K562 (cell line): ENCODE data around the gene TIPIN.

ENCODE experiments used
- ATF3 ChIP-seq, 2 experiments: fragments of 450-650 bp in 1 of 2; sonication (generic) in 1 of 2; formaldehyde crosslinking in 1 of 2; IDR thresholded peaks in 1 of 2; conservative IDR thresholded peaks in 1 of 2; 2 replicates each; pipeline versions ENCODE4 v1.6.1 to v1.8.1; 2016 to 2023; ENCODE audit warnings: mild to moderate bottlenecking in 2 of 2, moderate library complexity in 2 of 2, inconsistent platforms in 1 of 2, missing genetic modification reagents in 1 of 2
- BDP1 ChIP-seq: IDR thresholded peaks from 3 replicates; pipeline ENCODE4 v1.6.1; 2011; ENCODE audit not compliant: insufficient read length, insufficient read depth
- CHD1 ChIP-seq: fragments of 200-600 bp; sonication (generic); IDR thresholded peaks from one replicate; pipeline ENCODE4 v1.6.1; 2012; ENCODE audit warnings: mild to moderate bottlenecking, moderate library complexity, low read length, inconsistent platforms
- E2F4 ChIP-seq: sonication (generic); formaldehyde crosslinking; IDR thresholded peaks from 2 replicates; pipeline ENCODE4 v1.8.0; 2022; ENCODE audit warnings: mild to moderate bottlenecking, low read depth, missing genetic modification reagents
- EP300 ChIP-seq: IDR thresholded peaks from 2 replicates; pipeline ENCODE4 v1.6.1; 2012; ENCODE audit warnings: low read length, improper control_type of control experiment
- FOSL1 ChIP-seq: fragments of 200-800 bp; sonication (Bioruptor generic); conservative IDR thresholded peaks from 2 replicates; pipeline ENCODE4 v1.6.1; 2016; ENCODE audit warnings: missing genetic modification characterization, missing compliant biosample characterization
- MYC ChIP-seq, 2 experiments: fragments of 250-450 bp in 1 of 2; sonication (Bioruptor Pico) in 1 of 2; IDR thresholded peaks; 2 replicates each; pipeline versions ENCODE4 v1.5.1 to v1.6.1; 2012 to 2021; ENCODE audit warnings: low read depth in 2 of 2, borderline replicate concordance in 1 of 2, improper control_type of control experiment in 1 of 2, low read length in 1 of 2, mild to moderate bottlenecking in 1 of 2, moderate library complexity in 1 of 2
- NFATC3 ChIP-seq: fragments of 450-650 bp; IDR thresholded peaks from 2 replicates; pipeline ENCODE4 v1.6.1; 2017; ENCODE audit warnings: mild to moderate bottlenecking
- NFIC ChIP-seq: fragments of 450-650 bp; IDR thresholded peaks from 2 replicates; pipeline ENCODE4 v1.6.1; 2017; ENCODE audit warnings: mild to moderate bottlenecking, inconsistent platforms
- SREBF2 ChIP-seq: sonication (generic); formaldehyde crosslinking; IDR thresholded peaks from 2 replicates; pipeline ENCODE4 v1.4.0; 2020; ENCODE audit warnings: mild to moderate bottlenecking, missing genetic modification reagents
- ZBTB26 ChIP-seq: fragments of 450-650 bp; formaldehyde crosslinking; IDR thresholded peaks from 2 replicates; pipeline ENCODE4 v1.4.0; 2022; ENCODE audit warnings: missing genetic modification characterization
- TF ChIP-seq, protein P1 (sequence below), 3 experiments: IDR thresholded peaks in 2 of 3; conservative IDR thresholded peaks in 1 of 3; 2 replicates each; pipeline ENCODE4 v1.5.1; 2011 to 2012; ENCODE audit warnings: low read length in 3 of 3, mild to moderate bottlenecking in 3 of 3, control low read depth in 2 of 3, improper control_type of control experiment in 1 of 3, inconsistent platforms in 1 of 3, low read depth in 1 of 3, mixed read lengths in 1 of 3, moderate library complexity in 1 of 3; ENCODE audit not compliant: insufficient read depth in 2 of 3
- TF ChIP-seq, protein P2 (sequence below), 2 experiments: IDR thresholded peaks; 2 replicates each; pipeline ENCODE4 v1.6.1; 2012; ENCODE audit warnings: improper control_type of control experiment in 2 of 2, low read depth in 2 of 2, low read length in 2 of 2, borderline replicate concordance in 1 of 2

DNA sequence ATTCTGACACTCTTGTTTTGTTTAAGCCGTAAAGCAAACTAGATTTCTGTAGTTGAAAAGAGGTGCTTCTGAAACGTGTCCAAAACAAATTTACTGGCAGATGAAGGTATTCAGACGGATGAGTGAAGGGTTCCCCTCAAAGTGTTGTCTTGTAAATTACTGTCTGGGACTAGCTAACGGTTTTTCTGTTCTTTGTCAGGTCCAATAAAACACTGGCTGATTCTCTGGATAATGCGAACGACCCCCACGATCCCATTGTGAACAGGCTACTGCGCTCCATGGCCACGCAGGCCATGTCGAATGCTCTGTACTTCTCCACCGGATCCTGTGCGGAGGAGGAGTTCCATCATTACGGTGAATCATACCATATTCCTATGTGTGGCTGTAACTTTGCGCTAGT lies 27.7 kb downstream of the TIPIN start:
- TF ChIP-seq, protein P1, sequence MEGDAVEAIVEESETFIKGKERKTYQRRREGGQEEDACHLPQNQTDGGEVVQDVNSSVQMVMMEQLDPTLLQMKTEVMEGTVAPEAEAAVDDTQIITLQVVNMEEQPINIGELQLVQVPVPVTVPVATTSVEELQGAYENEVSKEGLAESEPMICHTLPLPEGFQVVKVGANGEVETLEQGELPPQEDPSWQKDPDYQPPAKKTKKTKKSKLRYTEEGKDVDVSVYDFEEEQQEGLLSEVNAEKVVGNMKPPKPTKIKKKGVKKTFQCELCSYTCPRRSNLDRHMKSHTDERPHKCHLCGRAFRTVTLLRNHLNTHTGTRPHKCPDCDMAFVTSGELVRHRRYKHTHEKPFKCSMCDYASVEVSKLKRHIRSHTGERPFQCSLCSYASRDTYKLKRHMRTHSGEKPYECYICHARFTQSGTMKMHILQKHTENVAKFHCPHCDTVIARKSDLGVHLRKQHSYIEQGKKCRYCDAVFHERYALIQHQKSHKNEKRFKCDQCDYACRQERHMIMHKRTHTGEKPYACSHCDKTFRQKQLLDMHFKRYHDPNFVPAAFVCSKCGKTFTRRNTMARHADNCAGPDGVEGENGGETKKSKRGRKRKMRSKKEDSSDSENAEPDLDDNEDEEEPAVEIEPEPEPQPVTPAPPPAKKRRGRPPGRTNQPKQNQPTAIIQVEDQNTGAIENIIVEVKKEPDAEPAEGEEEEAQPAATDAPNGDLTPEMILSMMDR (IDR thresholded peaks at IDR 0.05 in 2 of 3, conservative IDR thresholded peaks at IDR 0.05 in 1 of 3; ENCODE audit: insufficient read depth in 2 of 3, low read depth in 1 of 3, low read length in 3 of 3): no peak
- no peak for TF ChIP-seq CHD1
- TF ChIP-seq, protein P2, sequence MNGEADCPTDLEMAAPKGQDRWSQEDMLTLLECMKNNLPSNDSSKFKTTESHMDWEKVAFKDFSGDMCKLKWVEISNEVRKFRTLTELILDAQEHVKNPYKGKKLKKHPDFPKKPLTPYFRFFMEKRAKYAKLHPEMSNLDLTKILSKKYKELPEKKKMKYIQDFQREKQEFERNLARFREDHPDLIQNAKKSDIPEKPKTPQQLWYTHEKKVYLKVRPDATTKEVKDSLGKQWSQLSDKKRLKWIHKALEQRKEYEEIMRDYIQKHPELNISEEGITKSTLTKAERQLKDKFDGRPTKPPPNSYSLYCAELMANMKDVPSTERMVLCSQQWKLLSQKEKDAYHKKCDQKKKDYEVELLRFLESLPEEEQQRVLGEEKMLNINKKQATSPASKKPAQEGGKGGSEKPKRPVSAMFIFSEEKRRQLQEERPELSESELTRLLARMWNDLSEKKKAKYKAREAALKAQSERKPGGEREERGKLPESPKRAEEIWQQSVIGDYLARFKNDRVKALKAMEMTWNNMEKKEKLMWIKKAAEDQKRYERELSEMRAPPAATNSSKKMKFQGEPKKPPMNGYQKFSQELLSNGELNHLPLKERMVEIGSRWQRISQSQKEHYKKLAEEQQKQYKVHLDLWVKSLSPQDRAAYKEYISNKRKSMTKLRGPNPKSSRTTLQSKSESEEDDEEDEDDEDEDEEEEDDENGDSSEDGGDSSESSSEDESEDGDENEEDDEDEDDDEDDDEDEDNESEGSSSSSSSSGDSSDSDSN (IDR thresholded peaks at IDR 0.05; ENCODE audit: borderline replicate concordance in 1 of 2, low read depth in 2 of 2, low read length in 2 of 2): no peak
- no peak for TF ChIP-seq ZBTB26 (CRISPR knock-in tag)
- TF ChIP-seq ATF3 (IDR thresholded peaks at IDR 0.05): no peak
- TF ChIP-seq ATF3 (CRISPR knock-in tag; conservative IDR thresholded peaks at IDR 0.05): no peak
- no peak for TF ChIP-seq SREBF2 (CRISPR knock-in tag)
- no peak for TF ChIP-seq BDP1
- TF ChIP-seq FOSL1 (tag): no peak
- TF ChIP-seq NFIC: no peak
- TF ChIP-seq EP300: no peak
- TF ChIP-seq NFATC3: no peak
- TF ChIP-seq E2F4 (CRISPR knock-in tag): no peak
- TF ChIP-seq MYC (IDR thresholded peaks at IDR 0.05; ENCODE audit: low read depth, low read length): no peak
- TF ChIP-seq MYC (CRISPR knock-in tag; IDR thresholded peaks at IDR 0.05; ENCODE audit: borderline replicate concordance, low read depth): no peak
